HG02610 (cell line): Measurements from ENCODE around the gene IDH1.
"Not testable (repeated sequence)": the region's sequence is repeated elsewhere in the genome, so short reads cannot be mapped to it uniquely, and the experiment has no call there.

Experiments used
- ATAC-seq: cut with Tn5 transposase; IDR thresholded peaks from one replicate; pipeline ENCODE4 v1.9.1; 2021; ENCODE audit warnings: mild to moderate bottlenecking, moderate library complexity; ENCODE audit not compliant: unreplicated experiment

IDH1 gene

GRCh38 chr2:208222351-208222750, 32.5 kb downstream of the IDH1 start:
- ATAC-seq, result no peak

GRCh38 chr2:208221873-208222272, 33.0 kb downstream of the IDH1 start:
- ATAC-seq, result not testable (repeated sequence)

GRCh38 chr2:208210688-208211451, 44.0 kb downstream of the IDH1 start:
- ATAC-seq, result no peak

GRCh38 chr2:208208335-208209085, 46.4 kb downstream of the IDH1 start:
- no peak for ATAC-seq

GRCh38 chr2:208207769-208208168, 47.1 kb downstream of the IDH1 start:
- no peak for ATAC-seq

- ATAC-seq, result no peak
These were observed 50.7 kb downstream of the IDH1 start for GRCh38 chr2:208204166-208204565.

GRCh38 chr2:208195531-208195930, 59.3 kb downstream of the IDH1 start:
- ATAC-seq, result no peak

GRCh38 chr2:208192611-208193236, 62.1 kb downstream of the IDH1 start:
- no peak for ATAC-seq

GRCh38 chr2:208189810-208190503, 64.9 kb downstream of the IDH1 start, which contains the start of gene C2orf80:
C2orf80 (minus strand) TSS chr2:208190030; CDS start chr2:208186986, 3,044 bp downstream.
- ATAC-seq, result no peak

- no peak for ATAC-seq
These were observed 65.6 kb downstream of the IDH1 start for GRCh38 chr2:208189069-208189809.

- ATAC-seq, result no peak
These were observed 68.0 kb downstream of the IDH1 start for GRCh38 chr2:208186893-208187292.

- no peak for ATAC-seq
These were observed 68.4 kb downstream of the IDH1 start for GRCh38 chr2:208186465-208186864.
